Large intestine (tissue), 3 donors: ENCODE results near the gene DCT. TPM values are rescaled to one million over a fixed set of nuclear protein-coding genes. Genes with fewer than 3 reads are reported as not detected.
A peak's percentile ranks its signal among the peaks of the same experiment; 100 is the strongest.

Experiments
- DNase-seq, 2 donors: peaks; one replicate each; pipeline versions ENCODE4 v3.0.0 to v3.0.0-alpha.2; 2013
- H3K27ac ChIP-seq: one replicate; pipeline ENCODE4 v1.5.1; 2013; ENCODE audit warnings: low read length
- H3K27me3 ChIP-seq: 2 replicates; pipeline ENCODE4 v1.6.1; 2013; ENCODE audit warnings: low read length; ENCODE audit not compliant: control insufficient read depth, insufficient read depth
- H3K36me3 ChIP-seq: 2 replicates; pipeline ENCODE4 v1.6.1; 2013; ENCODE audit warnings: low read length; ENCODE audit not compliant: control insufficient read depth, insufficient read depth
- H3K4me1 ChIP-seq: one replicate; pipeline ENCODE4 v1.6.1; 2013; ENCODE audit warnings: low read length; ENCODE audit not compliant: control insufficient read depth, insufficient read depth
- H3K4me3 ChIP-seq: one replicate; pipeline ENCODE4 v1.5.1; 2013; ENCODE audit warnings: low read length
- H3K9me3 ChIP-seq: one replicate; pipeline ENCODE4 v1.6.1; 2013; ENCODE audit warnings: mild to moderate bottlenecking, low read depth, low read length, moderate library complexity; ENCODE audit not compliant: control insufficient read depth
- WGBS: methylation state at CpG from one replicate; pipeline ENCODE4 v1.1.5; 2013; ENCODE audit warnings: low lambda C conversion rate; ENCODE audit not compliant: insufficient coverage; 5-methylcytosine and 5-hydroxymethylcytosine counted together
- polyA plus RNA-seq: library from polyadenylated mRNA; unstranded; fragments of 120-200 nt; gene quantifications from one replicate; pipeline ENCODE4 v1.2.1, GENCODE V29; 2013

DCT gene
- polyA plus RNA-seq, 1 donor, result 0.13 TPM

DNA sequence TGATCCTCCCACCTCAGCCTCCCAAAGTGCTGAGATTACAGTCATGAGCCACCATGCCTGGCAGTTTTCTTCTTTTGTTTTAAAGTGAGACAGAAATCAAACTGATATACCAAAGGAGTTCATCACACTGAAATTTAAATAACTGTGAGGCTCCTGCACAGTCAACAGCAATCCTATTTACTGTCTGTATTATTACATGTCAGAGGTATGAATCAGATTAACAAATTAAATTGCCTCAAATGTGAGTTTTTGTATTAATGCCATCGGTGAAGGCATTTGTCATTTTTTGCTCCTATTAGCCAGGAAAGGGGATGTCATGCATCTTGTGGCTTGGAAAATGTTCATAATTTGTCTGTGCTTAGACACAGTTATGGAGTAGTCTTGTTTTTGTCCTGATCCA, 20.4 kb downstream of the DCT start:
- Histone ChIP-seq H3K4me1 (no peaks in the 10 kb centered on the region), H3K36me3 (no peaks in the 10 kb centered on the region), H3K4me3 (no peak overlapping the region), H3K27ac (no peak overlapping the region), H3K9me3 (no peaks in the 10 kb centered on the region), H3K27me3 (no peaks in the 10 kb centered on the region)
- no CpG with 5 or more reads among the region's 1 CpG for WGBS
- no peak for DNase-seq

DNA sequence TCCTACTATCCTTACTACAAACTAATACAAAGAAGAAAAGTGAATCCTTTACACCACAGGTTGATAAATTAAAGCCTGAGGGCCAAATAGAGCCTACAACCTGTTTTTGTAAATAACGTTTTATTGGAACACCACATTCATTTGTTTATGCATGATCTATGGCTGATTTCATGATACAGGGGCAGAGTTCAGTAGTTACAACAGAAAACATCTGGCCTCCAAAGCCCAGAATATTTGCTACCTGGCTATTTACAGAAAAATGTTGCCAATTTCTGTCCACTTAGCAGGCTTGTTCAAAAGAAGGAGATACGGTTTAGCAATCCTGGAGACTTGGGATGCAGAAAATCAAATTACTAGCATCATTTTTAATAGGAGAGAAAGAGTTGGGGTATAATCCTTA, 24.1 kb downstream of the DCT start:
- 60% methylated on average over 1 of the region's 2 CpGs for WGBS
- DNase-seq, result no peak
- Histone ChIP-seq H3K36me3 (no peaks in the 10 kb centered on the region), H3K4me1 (no peaks in the 10 kb centered on the region), H3K27ac (no peak overlapping the region), H3K4me3 (no peak overlapping the region), H3K27me3 (no peaks in the 10 kb centered on the region), H3K9me3 (no peaks in the 10 kb centered on the region)

DNA sequence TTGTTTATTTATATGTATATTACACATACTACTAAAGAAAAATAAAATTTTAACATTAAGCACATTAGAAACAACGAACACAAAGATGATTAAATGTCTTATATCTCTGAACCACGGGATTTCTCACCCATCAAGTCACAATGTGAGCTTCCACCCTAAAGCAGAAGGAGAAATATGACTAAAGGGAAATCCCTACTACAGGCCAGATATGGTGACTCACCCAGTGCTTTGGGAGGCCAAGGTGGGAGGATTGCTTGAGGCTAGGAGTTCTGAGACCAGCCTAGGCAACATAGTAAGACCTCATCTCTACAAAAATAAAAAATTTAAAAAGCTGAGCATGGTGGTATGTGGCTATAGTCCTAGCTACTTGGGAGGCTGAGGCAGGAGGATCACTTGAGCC, 24.6 kb downstream of the DCT start:
- no peak overlapping the region for H3K27ac ChIP-seq
- no peaks in the 10 kb centered on the region for H3K36me3 ChIP-seq
- no peak for DNase-seq
- H3K4me3 ChIP-seq, result no peak overlapping the region
- no peaks in the 10 kb centered on the region for H3K4me1 ChIP-seq
- H3K27me3 ChIP-seq, result no peaks in the 10 kb centered on the region
- WGBS, result 80% methylated on average over 1 of the region's 2 CpGs
- H3K9me3 ChIP-seq, result no peaks in the 10 kb centered on the region

DNA sequence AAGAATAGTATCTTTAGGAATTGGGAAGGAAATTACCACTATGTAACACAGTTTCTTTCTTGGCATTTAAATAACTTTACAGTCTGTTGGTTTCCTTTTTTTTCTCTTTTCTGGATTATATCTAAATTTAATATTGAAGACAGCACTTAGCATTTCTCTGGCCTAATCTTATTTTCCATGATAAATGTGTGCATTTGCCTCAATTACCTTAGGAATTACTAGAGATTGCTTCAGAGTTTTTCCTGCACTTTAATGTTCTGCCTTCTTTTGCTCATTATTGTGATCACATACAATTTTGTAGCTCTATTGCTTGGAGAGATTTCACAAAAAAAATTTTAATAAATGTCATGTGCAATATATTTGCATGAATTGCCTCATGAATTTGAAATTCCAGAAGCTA, 25.1 kb downstream of the DCT start:
- H3K4me3 ChIP-seq, result no peak overlapping the region
- no peaks in the 10 kb centered on the region for H3K9me3 ChIP-seq
- H3K27ac ChIP-seq, result no peak overlapping the region
- H3K36me3 ChIP-seq, result no peaks in the 10 kb centered on the region
- DNase-seq, result no peak
- no peaks in the 10 kb centered on the region for H3K4me1 ChIP-seq
- H3K27me3 ChIP-seq, result no peaks in the 10 kb centered on the region

DNA sequence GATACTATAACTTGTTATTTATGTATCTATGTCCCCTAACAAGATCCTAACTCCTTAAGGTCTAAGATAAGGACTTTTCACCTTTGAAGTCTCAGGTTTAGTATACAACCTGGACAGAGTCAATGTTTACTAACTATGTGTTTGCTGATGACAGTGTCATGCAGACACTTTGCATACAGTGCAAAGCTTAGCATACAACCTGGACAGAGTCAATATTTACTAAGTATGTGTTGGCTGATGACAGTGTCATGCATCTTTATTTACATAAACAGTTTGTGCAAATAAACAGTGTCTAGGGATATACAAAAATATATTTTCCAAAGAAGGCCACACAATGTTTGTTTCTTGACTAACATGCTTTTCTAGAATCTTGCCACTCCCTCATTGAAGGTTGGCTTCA, 34.7 kb downstream of the DCT start:
- H3K27me3 ChIP-seq, result no peaks in the 10 kb centered on the region
- H3K36me3 ChIP-seq, result no peaks in the 10 kb centered on the region
- H3K9me3 ChIP-seq, result no peaks in the 10 kb centered on the region
- no peak overlapping the region for H3K27ac ChIP-seq
- H3K4me1 ChIP-seq, result no peaks in the 10 kb centered on the region
- DNase-seq, result no peak
- no peak overlapping the region for H3K4me3 ChIP-seq

DNA sequence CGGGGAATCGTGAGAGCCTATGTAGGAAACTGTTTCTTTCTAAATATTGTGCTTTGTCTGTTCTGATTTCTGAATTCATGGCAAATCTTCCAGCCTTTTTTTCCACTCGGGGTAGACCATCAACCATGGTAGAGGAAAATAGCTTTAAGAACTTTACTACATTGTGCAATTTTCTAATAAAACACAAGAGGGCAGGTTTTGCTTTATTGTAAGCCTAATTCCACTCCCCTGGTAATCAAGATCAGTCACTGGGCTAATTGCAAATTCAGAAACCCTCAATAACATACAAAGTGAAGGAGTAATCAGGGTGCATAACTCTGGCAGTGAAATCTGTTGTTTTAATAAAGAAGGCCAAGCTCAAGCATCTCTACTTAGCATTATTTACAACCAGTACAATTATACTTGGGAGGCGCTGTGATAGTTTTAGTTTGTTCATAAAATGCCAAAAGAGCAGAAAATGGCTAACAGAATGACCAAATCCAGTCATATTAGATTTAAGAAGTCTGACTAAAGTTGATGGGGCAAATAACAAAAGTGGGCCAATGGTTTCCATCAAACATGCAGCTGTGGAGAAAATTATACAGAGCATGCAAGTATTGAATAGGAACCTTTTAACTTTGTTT, 43.8 kb downstream of the DCT start:
- Histone ChIP-seq H3K9me3 (no peaks in the 10 kb centered on the region), H3K4me3 (no peak overlapping the region), H3K4me1 (peaks cover 3% of the 10 kb centered on the region), H3K36me3 (no peaks in the 10 kb centered on the region), H3K27me3 (no peaks in the 10 kb centered on the region), H3K27ac (no peak overlapping the region)
- peak; percentile 19 to 48 for DNase-seq
- no CpG with 5 or more reads among the region's 4 CpGs for WGBS

DNA sequence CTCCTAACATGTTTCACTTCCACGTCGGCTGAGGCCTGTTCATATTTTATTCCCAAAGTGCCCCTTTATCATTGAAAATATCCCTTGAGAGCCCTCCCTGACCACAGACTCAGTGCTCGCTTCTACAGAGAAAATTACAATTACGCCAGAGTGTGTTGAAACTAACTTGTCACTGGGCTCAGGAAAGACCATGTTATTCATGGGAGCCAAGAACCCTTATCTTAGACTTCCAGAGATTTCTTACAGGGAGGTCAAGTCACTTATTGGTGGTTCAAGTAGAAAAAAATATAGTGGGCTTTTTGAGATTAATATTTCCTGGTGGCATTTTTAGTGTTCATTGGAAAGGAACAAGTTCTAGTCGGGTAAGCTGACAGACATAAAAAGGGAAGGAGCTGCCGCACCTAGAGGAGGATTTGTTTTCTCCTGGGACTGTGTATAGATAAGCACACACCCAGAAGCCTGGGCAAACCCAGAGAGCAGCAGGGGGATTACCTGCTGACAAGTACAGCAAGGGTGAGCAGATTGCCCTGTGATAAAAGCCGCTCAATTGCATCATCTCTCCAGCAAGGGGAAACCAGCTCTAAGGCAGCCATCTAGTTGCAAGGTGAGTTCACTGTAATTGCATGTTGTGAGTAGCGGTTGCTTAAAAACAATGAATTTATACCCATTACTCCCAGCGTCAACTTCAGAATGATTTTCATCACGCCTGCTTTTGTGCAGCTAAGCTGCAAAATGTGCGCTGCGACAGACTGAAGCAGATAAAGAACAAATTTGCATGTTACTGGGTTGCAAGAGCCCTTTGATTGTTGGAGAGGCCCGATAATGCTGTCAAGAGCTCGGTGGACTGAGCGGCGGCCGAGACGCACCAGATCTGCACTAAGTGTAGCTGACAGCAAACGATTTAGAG, 46.2 kb downstream of the DCT start:
- no peaks in the 10 kb centered on the region for H3K36me3 ChIP-seq
- H3K4me3 ChIP-seq, result peak overlapping the region; percentile 12
- peak overlapping the region; percentile 78 for H3K27ac ChIP-seq
- DNase-seq, result peak; percentile 89 to 94
- H3K27me3 ChIP-seq, result no peaks in the 10 kb centered on the region
- H3K4me1 ChIP-seq, result peaks cover 3% of the 10 kb centered on the region
- WGBS, result 31% methylated on average over 6 of the region's 19 CpGs
- no peaks in the 10 kb centered on the region for H3K9me3 ChIP-seq

DNA sequence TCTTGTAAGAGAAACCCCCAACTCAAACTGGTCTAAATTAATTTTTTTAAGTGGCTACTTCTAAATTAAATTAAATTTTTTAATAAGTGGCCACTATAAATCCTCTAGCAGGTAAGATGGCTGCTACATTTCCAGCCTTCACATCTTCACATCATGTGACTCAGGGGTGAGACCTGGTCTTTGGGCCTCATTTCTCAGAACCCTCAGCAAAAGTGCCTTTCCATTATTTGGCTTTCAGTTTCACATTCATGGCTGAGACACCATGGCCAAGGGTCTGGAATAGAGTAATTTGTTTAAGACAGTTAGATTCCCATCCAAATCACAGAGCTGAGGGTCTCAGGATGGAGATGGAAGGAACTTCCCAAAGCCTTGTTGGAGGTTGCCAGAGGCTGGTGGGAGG, 47.5 kb downstream of the DCT start:
- DNase-seq, result peak; percentile 4 to 42
- H3K27me3 ChIP-seq, result no peaks in the 10 kb centered on the region
- no peaks in the 10 kb centered on the region for H3K36me3 ChIP-seq
- no peak overlapping the region for H3K4me3 ChIP-seq
- peaks cover 3% of the 10 kb centered on the region for H3K4me1 ChIP-seq
- H3K9me3 ChIP-seq, result no peaks in the 10 kb centered on the region
- no peak overlapping the region for H3K27ac ChIP-seq

DNA sequence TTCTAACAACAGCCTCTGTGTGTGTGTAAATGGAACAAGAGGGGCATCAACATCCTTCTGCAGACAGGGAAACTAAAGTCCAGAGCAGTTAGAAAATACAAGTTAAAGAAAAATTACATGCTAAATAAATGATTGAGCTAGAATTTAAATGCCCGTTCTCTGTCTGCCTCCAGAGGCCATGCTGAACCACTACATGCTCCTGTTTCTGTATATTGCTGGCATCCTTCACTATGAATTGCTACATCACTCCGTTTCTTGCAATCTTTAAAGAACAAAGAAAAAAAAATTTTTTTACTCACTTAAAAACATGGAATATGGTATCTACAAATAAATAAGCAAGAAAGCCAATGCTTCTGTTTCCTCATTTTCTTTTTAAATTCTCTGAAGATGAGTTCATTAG, 47.9 kb downstream of the DCT start:
- no peaks in the 10 kb centered on the region for H3K36me3 ChIP-seq
- no peak overlapping the region for H3K4me3 ChIP-seq
- no peaks in the 10 kb centered on the region for H3K27me3 ChIP-seq
- H3K9me3 ChIP-seq, result no peaks in the 10 kb centered on the region
- 100% methylated on average over 2 of the region's 2 CpGs for WGBS
- no peak overlapping the region for H3K27ac ChIP-seq
- no peak for DNase-seq
- peaks cover 3% of the 10 kb centered on the region for H3K4me1 ChIP-seq

DNA sequence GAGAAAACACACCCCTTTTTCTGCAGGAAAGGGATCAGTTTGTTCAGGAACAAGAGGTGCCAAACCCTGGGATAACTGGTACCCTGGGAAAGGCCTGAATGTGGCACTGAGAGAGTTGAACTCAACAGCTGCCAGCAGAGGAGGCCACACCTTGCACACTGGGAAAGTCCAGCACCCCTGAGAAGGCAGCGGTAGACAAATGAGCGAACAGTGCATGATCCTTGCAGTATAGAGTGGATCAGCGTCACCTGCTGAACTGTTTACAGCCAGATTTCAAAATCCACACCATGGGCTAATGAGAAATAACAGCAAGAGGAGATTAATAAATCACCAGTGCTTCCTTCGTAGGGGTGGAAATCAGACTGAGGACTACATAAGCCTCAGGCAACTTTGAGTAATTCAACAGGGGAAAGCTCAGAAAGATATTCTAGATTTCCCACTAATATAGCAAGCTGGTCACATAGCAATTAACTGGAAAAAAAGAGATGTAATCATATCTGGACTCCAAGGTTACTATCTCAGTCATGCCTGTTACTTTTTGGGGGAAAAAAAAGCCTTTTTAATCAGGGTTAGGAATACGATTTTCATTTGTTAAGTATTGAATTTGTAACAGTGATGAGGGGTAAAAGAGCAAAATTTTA, 52.0 kb downstream of the DCT start:
- no peaks in the 10 kb centered on the region for H3K36me3 ChIP-seq
- H3K4me3 ChIP-seq, result no peak overlapping the region
- peak; percentile 16 to 52 for DNase-seq
- H3K27me3 ChIP-seq, result no peaks in the 10 kb centered on the region
- H3K9me3 ChIP-seq, result no peaks in the 10 kb centered on the region
- no peaks in the 10 kb centered on the region for H3K4me1 ChIP-seq
- WGBS, result 100% methylated on average over 1 of the region's 5 CpGs
- no peak overlapping the region for H3K27ac ChIP-seq
